ENCODE data around the gene CD28.
A peak's percentile ranks its signal among the peaks of the same experiment; 100 is the strongest.

Gene CD28

DNA sequence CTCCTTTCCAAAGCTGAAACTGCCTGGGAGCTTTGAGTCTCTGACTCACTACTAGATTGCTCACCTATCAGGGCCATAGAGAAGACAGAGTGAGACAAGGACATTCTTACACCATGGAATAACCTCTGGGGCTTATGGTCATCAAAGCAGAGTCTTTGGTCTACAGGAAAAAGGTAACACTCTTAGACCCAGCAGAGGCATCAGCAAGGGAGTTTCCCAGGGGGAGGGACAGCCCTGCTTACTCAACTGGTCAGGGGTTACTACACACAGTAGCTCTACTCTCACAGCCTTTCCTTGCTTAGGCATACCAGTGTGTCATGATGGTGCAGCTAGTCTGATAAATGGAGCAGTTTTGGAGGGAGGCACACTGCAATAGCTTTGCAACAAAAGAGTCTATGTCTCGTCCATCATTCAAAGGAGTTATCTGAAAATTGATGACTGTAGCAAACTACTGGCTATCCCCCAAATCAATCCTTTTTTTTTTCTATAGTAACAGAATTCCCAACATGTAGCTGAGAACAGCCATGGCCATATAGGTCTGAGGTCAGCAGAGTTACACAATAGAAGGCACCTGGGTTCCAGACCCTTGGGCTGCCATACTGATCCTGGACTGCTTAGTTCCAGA is 22.4 kb upstream of the CD28 start:
- TF ChIP-seq, protein P1, sequence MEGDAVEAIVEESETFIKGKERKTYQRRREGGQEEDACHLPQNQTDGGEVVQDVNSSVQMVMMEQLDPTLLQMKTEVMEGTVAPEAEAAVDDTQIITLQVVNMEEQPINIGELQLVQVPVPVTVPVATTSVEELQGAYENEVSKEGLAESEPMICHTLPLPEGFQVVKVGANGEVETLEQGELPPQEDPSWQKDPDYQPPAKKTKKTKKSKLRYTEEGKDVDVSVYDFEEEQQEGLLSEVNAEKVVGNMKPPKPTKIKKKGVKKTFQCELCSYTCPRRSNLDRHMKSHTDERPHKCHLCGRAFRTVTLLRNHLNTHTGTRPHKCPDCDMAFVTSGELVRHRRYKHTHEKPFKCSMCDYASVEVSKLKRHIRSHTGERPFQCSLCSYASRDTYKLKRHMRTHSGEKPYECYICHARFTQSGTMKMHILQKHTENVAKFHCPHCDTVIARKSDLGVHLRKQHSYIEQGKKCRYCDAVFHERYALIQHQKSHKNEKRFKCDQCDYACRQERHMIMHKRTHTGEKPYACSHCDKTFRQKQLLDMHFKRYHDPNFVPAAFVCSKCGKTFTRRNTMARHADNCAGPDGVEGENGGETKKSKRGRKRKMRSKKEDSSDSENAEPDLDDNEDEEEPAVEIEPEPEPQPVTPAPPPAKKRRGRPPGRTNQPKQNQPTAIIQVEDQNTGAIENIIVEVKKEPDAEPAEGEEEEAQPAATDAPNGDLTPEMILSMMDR (IDR thresholded peaks at IDR 0.05; ENCODE audit: borderline replicate concordance, control extremely low read depth, extremely low read depth, insufficient read depth, missing control alignments): no peak
- peak; percentile 58 for DNase-seq (ENCODE audit: low spot score)
- in situ Hi-C loops (cut with MboI; ENCODE audit: low sequenced_read_pairs, unreplicated experiment): no loop called here

DNA sequence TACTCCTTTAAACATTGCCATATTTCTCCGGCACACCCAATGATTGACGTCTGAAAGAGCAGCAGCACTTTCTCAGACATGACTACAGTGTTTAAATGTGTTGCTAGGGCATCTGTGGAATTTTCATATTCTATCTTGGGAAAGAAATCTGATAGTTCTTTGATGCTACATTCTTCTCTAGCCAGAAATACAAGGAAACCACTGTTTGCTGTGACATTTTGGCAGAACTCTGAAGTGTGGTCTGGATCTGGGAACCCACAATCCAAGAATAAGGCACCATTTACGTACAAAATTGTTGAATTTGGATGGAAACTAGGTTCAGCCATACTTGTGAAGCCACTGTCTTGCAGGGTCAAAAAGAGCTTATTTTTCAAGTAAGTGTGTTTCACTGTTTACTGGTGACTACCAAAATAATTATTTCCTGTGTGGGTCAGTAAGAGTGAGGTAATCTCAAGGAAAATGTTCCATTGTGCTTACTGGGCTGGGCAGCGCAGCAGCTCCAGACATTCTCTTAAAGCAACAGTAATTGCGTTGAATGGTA is 21.3 kb upstream of the CD28 start:
- TF ChIP-seq, protein P1 (IDR thresholded peaks at IDR 0.05; ENCODE audit: borderline replicate concordance, control extremely low read depth, extremely low read depth, insufficient read depth, missing control alignments): no peak
- DNase-seq (ENCODE audit: low spot score): no peak
- in situ Hi-C loops (cut with MboI; ENCODE audit: low sequenced_read_pairs, unreplicated experiment): no loop called here

DNA sequence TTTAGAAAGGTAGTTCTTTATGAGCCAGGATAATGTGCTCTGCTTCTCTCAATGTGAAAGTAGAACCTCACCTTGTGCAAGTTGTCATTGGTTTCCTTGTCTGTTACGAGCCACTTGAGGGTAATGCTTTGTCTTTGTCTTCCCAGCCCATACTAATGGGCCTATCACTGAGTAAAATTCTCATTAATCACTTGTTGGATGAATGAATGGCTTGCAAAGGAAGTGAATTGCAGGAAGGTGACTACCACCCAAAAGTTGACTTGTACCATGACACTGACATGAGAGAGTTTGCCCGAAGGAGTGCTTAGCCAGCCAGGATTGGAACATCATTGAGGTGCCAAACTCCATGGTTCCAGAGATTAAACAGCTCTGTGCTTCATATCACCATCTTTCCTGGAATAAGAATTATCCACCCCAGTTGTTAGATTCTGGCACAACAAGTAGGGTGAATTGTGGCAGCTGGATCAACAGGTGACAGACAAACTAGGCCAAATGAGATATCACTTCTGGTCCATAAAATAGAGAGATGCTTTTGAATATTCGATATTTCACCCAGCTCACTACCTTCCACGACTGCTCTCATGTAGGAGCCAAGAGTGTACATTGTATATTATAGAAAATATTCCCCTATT is 20.5 kb upstream of the CD28 start:
- TF ChIP-seq, protein P1 (IDR thresholded peaks at IDR 0.05; ENCODE audit: borderline replicate concordance, control extremely low read depth, extremely low read depth, insufficient read depth, missing control alignments): no peak
- no peak for DNase-seq (ENCODE audit: low spot score)
- in situ Hi-C loops (cut with MboI; ENCODE audit: low sequenced_read_pairs, unreplicated experiment): no loop called here

DNA sequence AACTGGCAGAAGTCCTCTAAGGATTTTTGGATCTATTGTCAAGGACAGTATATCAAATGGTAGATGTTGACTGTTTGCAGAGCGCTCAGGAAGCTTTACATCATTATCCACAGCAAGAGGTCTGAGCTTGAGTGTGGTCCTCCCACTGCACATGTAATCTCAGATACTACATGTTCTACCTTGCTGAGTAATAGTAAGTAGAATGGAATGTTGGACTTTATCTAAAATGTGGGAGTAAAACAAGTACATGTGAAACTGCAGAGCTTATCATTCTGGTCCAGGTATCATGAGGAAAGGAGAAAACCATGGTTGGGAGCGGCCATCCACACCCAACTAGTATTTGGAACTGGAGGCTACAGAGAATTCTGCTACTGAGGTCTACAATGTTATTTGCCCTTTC is 19.3 kb upstream of the CD28 start:
- TF ChIP-seq, protein P1 (IDR thresholded peaks at IDR 0.05; ENCODE audit: borderline replicate concordance, control extremely low read depth, extremely low read depth, insufficient read depth, missing control alignments): no peak
- in situ Hi-C loops (cut with MboI; ENCODE audit: low sequenced_read_pairs, unreplicated experiment): no loop called here
- no peak for DNase-seq (ENCODE audit: low spot score)

DNA sequence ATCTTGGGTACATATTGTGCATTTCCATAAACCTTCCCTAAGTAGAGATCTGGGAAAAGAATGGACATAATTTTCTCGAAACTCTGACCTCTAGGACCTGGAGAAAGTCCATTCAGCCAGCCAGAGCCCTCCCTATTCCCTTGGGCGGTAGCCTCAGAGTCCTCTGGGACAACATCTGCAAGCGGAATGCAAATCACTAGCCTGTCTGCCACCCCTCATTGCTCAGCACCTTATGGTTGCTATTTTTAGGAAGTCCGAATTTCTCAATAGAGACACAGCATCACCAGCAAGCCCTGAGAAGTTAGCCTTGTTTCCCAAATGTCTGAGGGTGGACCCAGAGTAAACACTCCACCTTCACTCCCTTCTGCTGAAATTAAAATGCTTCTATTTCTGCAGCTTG is 17.6 kb upstream of the CD28 start:
- TF ChIP-seq, protein P1 (IDR thresholded peaks at IDR 0.05; ENCODE audit: borderline replicate concordance, control extremely low read depth, extremely low read depth, insufficient read depth, missing control alignments): no peak
- peak; percentile 37 for DNase-seq (ENCODE audit: low spot score)
- in situ Hi-C loops (cut with MboI; ENCODE audit: low sequenced_read_pairs, unreplicated experiment): no loop called here

DNA sequence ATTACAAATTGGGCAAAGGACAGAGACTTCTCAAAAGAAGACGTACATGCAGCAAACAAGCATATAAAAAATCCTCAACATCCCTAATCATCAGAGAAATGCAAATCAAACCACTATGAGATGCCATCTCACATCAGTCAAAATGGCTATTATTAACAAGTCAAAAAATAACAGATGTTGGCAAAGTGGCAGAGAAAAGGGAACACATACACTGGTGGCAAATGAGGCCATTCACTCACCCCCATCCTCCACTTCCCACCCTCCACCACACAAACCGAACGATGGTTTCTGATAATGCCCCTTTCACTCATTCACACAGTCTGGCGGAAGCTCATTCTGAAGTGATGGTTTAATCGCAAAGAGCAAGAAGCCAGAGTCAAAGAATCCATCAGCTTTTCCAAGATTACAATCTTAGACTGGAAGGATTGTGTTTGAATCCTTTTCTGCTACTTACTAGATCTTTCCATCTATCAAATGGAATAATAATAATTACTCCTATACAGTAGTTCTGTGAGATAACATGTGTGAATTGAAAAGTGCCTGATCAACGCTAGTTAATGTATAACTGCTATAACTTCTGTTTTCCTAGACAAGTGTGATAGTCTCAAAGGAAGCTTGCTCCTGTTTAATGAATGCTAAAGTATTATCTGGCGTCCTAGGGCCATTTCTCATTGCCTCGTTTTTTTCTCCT is 16.9 kb upstream of the CD28 start:
- DNase-seq (ENCODE audit: low spot score): no peak
- in situ Hi-C loops (cut with MboI; ENCODE audit: low sequenced_read_pairs, unreplicated experiment): no loop called here
- TF ChIP-seq, protein P1 (IDR thresholded peaks at IDR 0.05; ENCODE audit: borderline replicate concordance, control extremely low read depth, extremely low read depth, insufficient read depth, missing control alignments): no peak

All from GM13976 (cell line).